Measurements from ENCODE around the gene TARS3. TPM values are rescaled to one million over a fixed set of nuclear protein-coding genes. Genes with fewer than 3 reads are reported as not detected.

The TARS3 gene
- total and polyA plus RNA-seq, 7 donors, result 2.3 to 31.9 (median 20.2) TPM

- H3K4me1 ChIP-seq, result peaks cover 0 to 34% (median 26%) of the 10 kb centered on the region in 4 donors
- intact Hi-C loops (cut with DNase I), result no loop called here
- 12 to 50% methylated on average over 25 of the region's 25 CpGs for WGBS, 2 donors
- no peaks in the 10 kb centered on the region for H3K27me3 ChIP-seq
- H3K4me3 ChIP-seq, result peak overlapping the region in 3 of 4 donors; percentile 19 to 26 (median 22)
- peaks cover 0 to 7% (median 0%) of the 10 kb centered on the region in 4 donors for H3K36me3 ChIP-seq
- TF ChIP-seq POLR2A (IDR thresholded peaks at IDR 0.05) (no peak), EP300 (IDR thresholded peaks at IDR 0.05) (no peak), POLR2AphosphoS5 (IDR thresholded peaks at IDR 0.05) (no peak)
- TF ChIP-seq, protein P1, sequence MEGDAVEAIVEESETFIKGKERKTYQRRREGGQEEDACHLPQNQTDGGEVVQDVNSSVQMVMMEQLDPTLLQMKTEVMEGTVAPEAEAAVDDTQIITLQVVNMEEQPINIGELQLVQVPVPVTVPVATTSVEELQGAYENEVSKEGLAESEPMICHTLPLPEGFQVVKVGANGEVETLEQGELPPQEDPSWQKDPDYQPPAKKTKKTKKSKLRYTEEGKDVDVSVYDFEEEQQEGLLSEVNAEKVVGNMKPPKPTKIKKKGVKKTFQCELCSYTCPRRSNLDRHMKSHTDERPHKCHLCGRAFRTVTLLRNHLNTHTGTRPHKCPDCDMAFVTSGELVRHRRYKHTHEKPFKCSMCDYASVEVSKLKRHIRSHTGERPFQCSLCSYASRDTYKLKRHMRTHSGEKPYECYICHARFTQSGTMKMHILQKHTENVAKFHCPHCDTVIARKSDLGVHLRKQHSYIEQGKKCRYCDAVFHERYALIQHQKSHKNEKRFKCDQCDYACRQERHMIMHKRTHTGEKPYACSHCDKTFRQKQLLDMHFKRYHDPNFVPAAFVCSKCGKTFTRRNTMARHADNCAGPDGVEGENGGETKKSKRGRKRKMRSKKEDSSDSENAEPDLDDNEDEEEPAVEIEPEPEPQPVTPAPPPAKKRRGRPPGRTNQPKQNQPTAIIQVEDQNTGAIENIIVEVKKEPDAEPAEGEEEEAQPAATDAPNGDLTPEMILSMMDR (IDR thresholded peaks at IDR 0.05), result no peak
- DNase-seq, result peak; percentile 78
- H3K27ac ChIP-seq, result peak overlapping the region in 2 of 4 donors; percentile 7 to 17
- H3K9me3 ChIP-seq, result no peaks in the 10 kb centered on the region
These were observed 108.1 kb downstream of the TARS3 start for GRCh38 chr15:101615986-101616848.

GRCh38 chr15:101615414-101615985 is 108.8 kb downstream of the TARS3 start:
- no peak for DNase-seq
- Histone ChIP-seq H3K36me3 (peaks cover 0 to 5% (median 0%) of the 10 kb centered on the region in 4 donors), H3K4me1 (peaks cover 0 to 34% (median 26%) of the 10 kb centered on the region in 4 donors), H3K27ac (peak overlapping the region in 2 of 4 donors; percentile 7 to 17), H3K27me3 (no peaks in the 10 kb centered on the region), H3K9me3 (no peaks in the 10 kb centered on the region), H3K4me3 (peak overlapping the region in 2 of 4 donors; percentile 19 to 26)
- TF ChIP-seq, protein P1 (IDR thresholded peaks at IDR 0.05), result no peak
- TF ChIP-seq EP300 (IDR thresholded peaks at IDR 0.05) (no peak), POLR2AphosphoS5 (IDR thresholded peaks at IDR 0.05) (no peak), POLR2A (IDR thresholded peaks at IDR 0.05) (no peak)
- WGBS, 2 donors, result 44 to 68% methylated on average over 15 of the region's 15 CpGs
- intact Hi-C loops (cut with DNase I), result no loop called here

- Histone ChIP-seq H3K27ac (no peak overlapping the region), H3K4me3 (no peak overlapping the region), H3K9me3 (no peaks in the 10 kb centered on the region), H3K36me3 (no peaks in the 10 kb centered on the region), H3K4me1 (peaks cover 0 to 34% (median 26%) of the 10 kb centered on the region in 4 donors), H3K27me3 (no peaks in the 10 kb centered on the region)
- 85 to 92% methylated on average over 11 of the region's 11 CpGs for WGBS, 2 donors
- DNase-seq, result no peak
- intact Hi-C loops (cut with DNase I), result no loop called here
- no peak for TF ChIP-seq POLR2AphosphoS5 (IDR thresholded peaks at IDR 0.05)
- TF ChIP-seq, protein P1 (IDR thresholded peaks at IDR 0.05), result no peak
- TF ChIP-seq EP300 (IDR thresholded peaks at IDR 0.05), result no peak
- TF ChIP-seq POLR2A (IDR thresholded peaks at IDR 0.05), result no peak
These were observed 109.5 kb downstream of the TARS3 start for GRCh38 chr15:101614761-101615160.

DNA sequence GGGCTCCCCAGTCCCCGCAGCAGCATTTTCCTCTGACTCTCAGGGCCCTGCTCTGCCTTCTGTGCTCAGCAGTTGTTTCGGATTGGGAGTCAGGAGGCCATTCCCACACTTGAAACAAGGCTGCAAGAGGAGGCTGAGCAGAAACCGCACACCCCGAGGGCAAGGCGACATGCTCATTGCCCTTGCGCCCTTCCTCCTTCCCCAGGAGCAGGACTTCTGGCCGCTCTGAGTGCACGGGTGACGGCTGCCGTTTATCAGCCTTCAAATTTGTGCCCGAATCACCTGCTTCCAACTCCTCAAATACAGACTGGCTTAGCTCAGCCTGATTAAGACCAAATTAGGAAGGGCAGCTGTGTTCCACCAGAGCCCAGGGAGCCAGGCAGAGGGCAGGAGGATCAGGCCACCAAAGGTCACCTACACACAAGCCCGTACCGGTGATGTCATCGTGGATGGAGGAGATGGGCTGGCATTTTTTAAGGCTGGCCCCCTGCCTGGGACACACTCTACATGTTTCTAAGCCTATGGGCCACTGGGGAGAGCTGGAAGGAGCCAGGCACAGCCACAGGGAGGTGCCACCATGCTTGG is 110.2 kb downstream of the TARS3 start:
- Histone ChIP-seq H3K27ac (peak overlapping the region in 3 of 4 donors; percentile 1 to 41 (median 22)), H3K9me3 (no peaks in the 10 kb centered on the region), H3K36me3 (no peaks in the 10 kb centered on the region), H3K4me1 (peaks cover 0 to 34% (median 26%) of the 10 kb centered on the region in 4 donors), H3K27me3 (no peaks in the 10 kb centered on the region), H3K4me3 (no peak overlapping the region)
- no peak for DNase-seq
- WGBS, 2 donors, result 87 to 92% methylated on average over 14 of the region's 14 CpGs
- TF ChIP-seq POLR2A (IDR thresholded peaks at IDR 0.05) (no peak), EP300 (IDR thresholded peaks at IDR 0.05) (no peak), POLR2AphosphoS5 (IDR thresholded peaks at IDR 0.05) (no peak)
- TF ChIP-seq, protein P1 (IDR thresholded peaks at IDR 0.05), result no peak
- intact Hi-C loops (cut with DNase I), result no loop called here

Data from sigmoid colon (tissue), 7 donors.